Endothelial cell of umbilical vein (primary cell): ENCODE results near the gene ADSL. TPM values are rescaled to one million over a fixed set of nuclear protein-coding genes. Genes with fewer than 3 reads are reported as not detected.

ENCODE experiments used
- BruUV-seq: library from RNA; stranded (reverse); fragments of 400-500 nt; replicated peaks from 2 replicates; lab custom pipeline; 2021; lab: Mats Ljungman, UMichigan
- CTCF ChIA-PET: fragments of 300-600, 350-600 bp; sonication (Branson Sonifier 250); formaldehyde crosslinking; loops from one replicate; lab custom pipeline; 2021; ENCODE audit warnings: antibody characterized with exemption, inconsistent platforms; lab: Charles Lee
- POLR2A ChIA-PET: fragments of 300-600, 350-600 bp; sonication (Branson Sonifier 250); formaldehyde crosslinking; loops from one replicate; lab custom pipeline; 2021; ENCODE audit warnings: antibody characterized with exemption, inconsistent platforms; lab: Charles Lee
- DNase-seq: peaks from one replicate; pipeline ENCODE4 v3.0.0-alpha.2; 2011; ENCODE audit warnings: low read depth, low spot score
- FAIRE-seq: peaks from 2 replicates; lab custom pipeline; 2011; peaks lifted over from hg19 to GRCh38; lab: Jason Lieb, UNC
- H2AFZ ChIP-seq: 2 replicates; pipeline ENCODE4 v1.6.0; 2012; ENCODE audit warnings: low read depth, low read length, control low read depth, inconsistent platforms
- H3K27ac ChIP-seq: 2 replicates; pipeline ENCODE4 v1.5.1; 2011; ENCODE audit warnings: low read depth, mild to moderate bottlenecking, control low read depth, low read length, moderate library complexity; ENCODE audit not compliant: insufficient read depth
- H3K27me3 ChIP-seq, 2 experiments: 2 replicates each; pipeline versions ENCODE4 v1.6.0 to v1.6.1; 2011; ENCODE audit warnings: low read length in 2 of 2, mixed read lengths in 1 of 2; ENCODE audit not compliant: control insufficient read depth in 2 of 2, insufficient read depth in 2 of 2
- H3K36me3 ChIP-seq, 2 experiments: 2 replicates in 1 of 2; 3 replicates in 1 of 2; pipeline ENCODE4 v1.5.1; 2011; ENCODE audit warnings: low read length in 2 of 2, mild to moderate bottlenecking in 1 of 2, moderate library complexity in 1 of 2; ENCODE audit not compliant: control insufficient read depth in 2 of 2, insufficient read depth in 2 of 2; ENCODE audit errors: extremely low read depth in 1 of 2
- H3K4me1 ChIP-seq: 3 replicates; pipeline ENCODE4 v1.5.1; 2011; ENCODE audit warnings: mild to moderate bottlenecking, low read length; ENCODE audit not compliant: control insufficient read depth, insufficient read depth; ENCODE audit errors: extremely low read depth
- H3K4me2 ChIP-seq: 2 replicates; pipeline ENCODE4 v1.6.1; 2011; ENCODE audit warnings: low read length, control low read depth, mixed read lengths; ENCODE audit not compliant: insufficient read depth
- H3K4me3 ChIP-seq, 3 experiments: fragments of 200-600 bp in 1 of 3; sonication (generic), shearing (Covaris generic) in 1 of 3; replicated peaks in 1 of 3; 2 replicates each; pipeline ENCODE4 v1.5.1; 2011 to 2016; ENCODE audit warnings: control low read depth in 3 of 3, low read length in 3 of 3, mild to moderate bottlenecking in 2 of 3, inconsistent platforms in 1 of 3, low read depth in 1 of 3, moderate library complexity in 1 of 3; ENCODE audit not compliant: insufficient read depth in 1 of 3
- H3K79me2 ChIP-seq: 2 replicates; pipeline ENCODE4 v1.6.0; 2012; ENCODE audit warnings: low read length, inconsistent platforms; ENCODE audit not compliant: control insufficient read depth, insufficient read depth
- H3K9ac ChIP-seq: replicated peaks from 2 replicates; pipeline ENCODE3; 2011; ENCODE audit warnings: low read length, control low read depth; ENCODE audit not compliant: insufficient read depth; ENCODE audit errors: extremely low read depth
- H3K9me1 ChIP-seq: replicated peaks from 3 replicates; pipeline ENCODE4 v1.6.0; 2011; ENCODE audit warnings: mild to moderate bottlenecking, low read length; ENCODE audit not compliant: control insufficient read depth, insufficient read depth; ENCODE audit errors: extremely low read depth
- H3K9me3 ChIP-seq: replicated peaks from 2 replicates; pipeline ENCODE4 v1.5.1; 2012; ENCODE audit warnings: low read length, inconsistent platforms; ENCODE audit not compliant: control insufficient read depth, insufficient read depth
- H4K20me1 ChIP-seq: replicated peaks from 2 replicates; pipeline ENCODE3; 2011; ENCODE audit warnings: mild to moderate bottlenecking, low read length; ENCODE audit not compliant: control insufficient read depth, insufficient read depth; ENCODE audit errors: extremely low read depth
- EZH2 ChIP-seq: IDR thresholded peaks from 2 replicates; pipeline ENCODE4 v1.6.1; 2012; ENCODE audit warnings: borderline replicate concordance, low read depth, mild to moderate bottlenecking, moderate library complexity, low read length, inconsistent platforms; ENCODE audit not compliant: severe bottlenecking
- FOS ChIP-seq: IDR thresholded peaks from 2 replicates; pipeline ENCODE4 v1.6.1; 2011; ENCODE audit warnings: mild to moderate bottlenecking, low read length, moderate library complexity, borderline replicate concordance; ENCODE audit not compliant: insufficient read depth
- GATA2 ChIP-seq: IDR thresholded peaks from 2 replicates; pipeline ENCODE4 v1.7.0; 2011; ENCODE audit warnings: low read depth, mild to moderate bottlenecking, moderate library complexity, mixed read lengths, low read length; ENCODE audit not compliant: insufficient read length, insufficient read depth
- JUN ChIP-seq: IDR thresholded peaks from 2 replicates; pipeline ENCODE4 v1.6.1; 2011; ENCODE audit warnings: borderline replicate concordance, low read depth; ENCODE audit not compliant: insufficient read length, insufficient read depth
- MAX ChIP-seq: IDR thresholded peaks from 2 replicates; pipeline ENCODE4 v1.6.1; 2011; ENCODE audit not compliant: insufficient read depth, insufficient read length
- MYC ChIP-seq: IDR thresholded peaks from one replicate; pipeline ENCODE4 v1.6.1; 2011; ENCODE audit warnings: mild to moderate bottlenecking, low read depth, low read length
- POLR2A ChIP-seq: IDR thresholded peaks from 2 replicates; pipeline ENCODE4 v1.6.1; 2012; ENCODE audit warnings: low read depth, mild to moderate bottlenecking, control low read depth, low read length
- POLR2AphosphoS5 ChIP-seq: IDR thresholded peaks from 2 replicates; pipeline ENCODE4 v1.6.1; 2012; ENCODE audit warnings: low read depth, mild to moderate bottlenecking, control low read depth, low read length, moderate library complexity; ENCODE audit not compliant: insufficient read depth
- dilution Hi-C: fragments of 300-500 bp; cut with MboI; formaldehyde crosslinking; loops from one replicate; pipeline ENCODE4 v1.15.0; 2019; ENCODE audit warnings: low sequenced_read_pairs; ENCODE audit not compliant: extremely low pct_ligation_motif_present
- intact Hi-C: fragments of 100-400 bp; cut with micrococcal nuclease; formaldehyde crosslinking; loops from one replicate; pipeline ENCODE4 v1.10.0; 2022
- polyA plus RNA-seq, 4 experiments: library from polyadenylated mRNA; depleted of rRNA in 3 of 4; stranded (reverse) in 3 of 4; unstranded in 1 of 4; fragments of >200 nt; gene quantifications; 2 replicates each; pipeline versions ENCODE4 v1.2.1 to v1.2.3, GENCODE V29; 2011 to 2012; ENCODE audit warnings: missing spikeins in 1 of 4
- total RNA-seq: library from RNA; stranded (reverse); gene quantifications from 2 replicates; pipeline ENCODE4 v1.2.3, GENCODE V29; 2021
- TF ChIP-seq, protein P1 (sequence below), 2 donors: IDR thresholded peaks; 1 replicate in 1 of 2; 2 replicates in 1 of 2; pipeline ENCODE4 v1.5.1; 2011; ENCODE audit warnings: low read length in 2 of 2, mild to moderate bottlenecking in 2 of 2, moderate library complexity in 2 of 2, control low read depth in 1 of 2, inconsistent platforms in 1 of 2, low read depth in 1 of 2; ENCODE audit not compliant: insufficient read depth in 1 of 2; ENCODE audit errors: extremely low read depth in 1 of 2

The ADSL gene
- total and polyA plus RNA-seq, 2 donors (not counting 3 experiments of a cell fraction or from before 2014, with no cell fraction given) = 103 to 141 TPM

DNA sequence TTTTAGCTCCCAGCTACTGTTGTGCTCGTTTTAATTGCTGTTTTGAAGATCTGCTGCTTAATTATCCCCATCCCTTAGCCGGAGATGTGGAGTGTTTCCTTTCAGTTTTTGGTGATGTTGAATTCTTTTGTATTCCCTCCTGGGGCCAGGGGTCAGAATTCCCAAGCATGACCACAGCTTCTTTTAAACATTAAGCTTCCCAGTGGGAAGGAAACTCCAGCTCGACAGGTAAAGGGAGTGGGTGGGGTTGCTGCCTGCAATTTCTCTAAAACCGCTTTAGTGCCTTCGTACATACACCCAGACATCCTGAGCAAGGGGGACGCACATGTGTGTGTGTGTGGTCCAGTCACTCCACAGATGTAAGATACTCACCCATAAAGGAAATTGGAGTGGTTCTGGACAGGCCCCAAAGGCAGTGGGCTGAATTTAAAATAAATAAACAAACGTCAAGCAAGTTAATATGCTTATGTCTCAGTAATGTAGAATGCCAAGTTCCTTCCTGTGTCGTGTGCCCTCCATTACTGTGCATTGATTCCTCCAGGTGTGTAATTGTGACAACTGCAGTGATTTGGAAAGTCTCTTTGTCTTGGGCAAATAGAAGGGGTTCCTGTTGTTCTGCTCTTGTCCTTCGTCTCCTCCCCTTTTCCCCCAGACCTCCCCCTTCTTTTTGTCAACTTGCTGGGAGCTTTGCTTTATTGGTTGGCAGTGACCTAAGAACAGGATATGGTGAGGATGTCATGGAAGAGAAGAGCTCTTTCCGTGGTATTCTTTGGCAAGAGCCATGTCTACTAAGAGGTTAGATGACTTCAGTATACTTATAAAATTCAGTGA, 19.2 kb upstream of the ADSL start:
- H3K4me2 ChIP-seq = peak overlapping the region; percentile 65
- H3K9me1 ChIP-seq = no peaks in the 10 kb centered on the region
- DNase-seq = peak; percentile 75
- H3K79me2 ChIP-seq = no peaks in the 10 kb centered on the region
- peak overlapping the region; percentile 54 for H3K27ac ChIP-seq
- intact Hi-C loops (loop anchor here (5.0 kb wide), 1 partner anchor 150 kb away; the partner anchor contains the start of gene TNRC6B), dilution Hi-C loops (no loop called here)
- H3K9me3 ChIP-seq = no peaks in the 10 kb centered on the region
- H3K27me3 ChIP-seq = no peaks in the 10 kb centered on the region
- peak overlapping the region; percentile 28 for H2AFZ ChIP-seq
- H3K36me3 ChIP-seq = peaks cover 8 to 10% of the 10 kb centered on the region in 2 experiments
- POLR2A ChIA-PET = interaction anchor here (0.6 to 2.3 kb wide), 2 partner anchors 150 to 277 kb away, joined by 3 to 6 read pairs; partner anchors contain the start of gene TNRC6B
- TF ChIP-seq POLR2A (no peak), POLR2AphosphoS5 (no peak), MAX (no peak), EZH2 (no peak), FOS (no peak), GATA2 (no peak), MYC (no peak), JUN (no peak)
- TF ChIP-seq, protein P1, sequence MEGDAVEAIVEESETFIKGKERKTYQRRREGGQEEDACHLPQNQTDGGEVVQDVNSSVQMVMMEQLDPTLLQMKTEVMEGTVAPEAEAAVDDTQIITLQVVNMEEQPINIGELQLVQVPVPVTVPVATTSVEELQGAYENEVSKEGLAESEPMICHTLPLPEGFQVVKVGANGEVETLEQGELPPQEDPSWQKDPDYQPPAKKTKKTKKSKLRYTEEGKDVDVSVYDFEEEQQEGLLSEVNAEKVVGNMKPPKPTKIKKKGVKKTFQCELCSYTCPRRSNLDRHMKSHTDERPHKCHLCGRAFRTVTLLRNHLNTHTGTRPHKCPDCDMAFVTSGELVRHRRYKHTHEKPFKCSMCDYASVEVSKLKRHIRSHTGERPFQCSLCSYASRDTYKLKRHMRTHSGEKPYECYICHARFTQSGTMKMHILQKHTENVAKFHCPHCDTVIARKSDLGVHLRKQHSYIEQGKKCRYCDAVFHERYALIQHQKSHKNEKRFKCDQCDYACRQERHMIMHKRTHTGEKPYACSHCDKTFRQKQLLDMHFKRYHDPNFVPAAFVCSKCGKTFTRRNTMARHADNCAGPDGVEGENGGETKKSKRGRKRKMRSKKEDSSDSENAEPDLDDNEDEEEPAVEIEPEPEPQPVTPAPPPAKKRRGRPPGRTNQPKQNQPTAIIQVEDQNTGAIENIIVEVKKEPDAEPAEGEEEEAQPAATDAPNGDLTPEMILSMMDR (IDR thresholded peaks at IDR 0.05; ENCODE audit: extremely low read depth in 1 of 2, insufficient read depth in 1 of 2, low read depth in 1 of 2, low read length in 2 of 2) = no peak
- peaks cover 19% of the 10 kb centered on the region for H3K4me1 ChIP-seq
- no peak overlapping the region for H3K9ac ChIP-seq
- BruUV-seq = TSS peak; percentile 43
- peak; percentile 82 for FAIRE-seq
- H4K20me1 ChIP-seq = no peaks in the 10 kb centered on the region
- no peak overlapping the region for H3K4me3 ChIP-seq
- CTCF ChIA-PET = interaction anchor here (1.0 to 2.7 kb wide), 4 partner anchors 10 to 287 kb away, joined by 3 to 16 read pairs (median 4); no protein-coding TSS in a partner anchor
